GM12872 (cell line): ENCODE measurements around the gene MUC5AC.

Experiments used
- TF ChIP-seq, protein P1 (sequence below): IDR thresholded peaks from 3 replicates; pipeline ENCODE4 v1.5.1; 2011; ENCODE audit warnings: low read depth, mild to moderate bottlenecking, low read length, moderate library complexity; ENCODE audit not compliant: insufficient read depth

MUC5AC gene

DNA sequence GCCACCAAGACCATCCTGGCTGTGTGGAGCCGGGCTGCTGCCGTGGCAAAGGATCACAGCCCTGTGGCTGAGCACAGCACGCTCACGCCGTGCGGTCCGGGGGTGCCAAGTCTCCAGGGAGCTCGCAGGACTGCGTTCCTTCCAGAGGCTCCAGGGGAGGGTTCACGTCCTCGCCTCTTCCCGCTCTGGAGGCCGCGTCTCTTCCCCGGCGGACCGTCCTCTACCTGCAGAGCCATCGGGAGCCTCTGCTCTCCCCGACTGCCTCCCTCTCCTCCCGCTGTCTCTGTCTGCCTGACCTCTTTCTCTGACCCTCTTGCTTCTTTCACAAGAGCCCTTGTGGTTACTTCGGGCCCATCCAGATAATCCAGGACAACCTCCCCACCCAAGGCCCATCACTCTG, 11.4 kb upstream of the MUC5AC start:
- TF ChIP-seq, protein P1, sequence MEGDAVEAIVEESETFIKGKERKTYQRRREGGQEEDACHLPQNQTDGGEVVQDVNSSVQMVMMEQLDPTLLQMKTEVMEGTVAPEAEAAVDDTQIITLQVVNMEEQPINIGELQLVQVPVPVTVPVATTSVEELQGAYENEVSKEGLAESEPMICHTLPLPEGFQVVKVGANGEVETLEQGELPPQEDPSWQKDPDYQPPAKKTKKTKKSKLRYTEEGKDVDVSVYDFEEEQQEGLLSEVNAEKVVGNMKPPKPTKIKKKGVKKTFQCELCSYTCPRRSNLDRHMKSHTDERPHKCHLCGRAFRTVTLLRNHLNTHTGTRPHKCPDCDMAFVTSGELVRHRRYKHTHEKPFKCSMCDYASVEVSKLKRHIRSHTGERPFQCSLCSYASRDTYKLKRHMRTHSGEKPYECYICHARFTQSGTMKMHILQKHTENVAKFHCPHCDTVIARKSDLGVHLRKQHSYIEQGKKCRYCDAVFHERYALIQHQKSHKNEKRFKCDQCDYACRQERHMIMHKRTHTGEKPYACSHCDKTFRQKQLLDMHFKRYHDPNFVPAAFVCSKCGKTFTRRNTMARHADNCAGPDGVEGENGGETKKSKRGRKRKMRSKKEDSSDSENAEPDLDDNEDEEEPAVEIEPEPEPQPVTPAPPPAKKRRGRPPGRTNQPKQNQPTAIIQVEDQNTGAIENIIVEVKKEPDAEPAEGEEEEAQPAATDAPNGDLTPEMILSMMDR, result no peak

DNA sequence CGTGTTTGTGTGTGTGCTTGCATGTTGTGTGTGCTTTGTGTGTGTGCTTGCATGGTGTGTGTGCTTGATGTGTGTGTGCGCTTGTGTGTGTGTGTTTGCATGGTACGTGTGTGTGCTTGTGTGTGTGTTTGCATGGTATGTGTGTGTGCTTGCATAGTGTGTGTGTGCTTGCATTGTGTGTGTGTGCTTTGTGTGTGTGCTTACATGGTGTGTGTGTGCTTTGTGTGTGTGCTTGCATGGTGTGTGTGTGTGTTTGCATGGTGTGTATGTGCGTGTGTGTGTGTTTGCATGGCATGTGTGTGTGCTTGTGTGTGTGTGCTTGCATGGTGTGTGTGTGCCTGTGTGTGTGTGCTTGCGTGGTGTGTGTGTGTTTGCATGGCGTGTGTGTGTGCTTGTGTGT, 10.0 kb upstream of the MUC5AC start:
- TF ChIP-seq, protein P1, result no peak

DNA sequence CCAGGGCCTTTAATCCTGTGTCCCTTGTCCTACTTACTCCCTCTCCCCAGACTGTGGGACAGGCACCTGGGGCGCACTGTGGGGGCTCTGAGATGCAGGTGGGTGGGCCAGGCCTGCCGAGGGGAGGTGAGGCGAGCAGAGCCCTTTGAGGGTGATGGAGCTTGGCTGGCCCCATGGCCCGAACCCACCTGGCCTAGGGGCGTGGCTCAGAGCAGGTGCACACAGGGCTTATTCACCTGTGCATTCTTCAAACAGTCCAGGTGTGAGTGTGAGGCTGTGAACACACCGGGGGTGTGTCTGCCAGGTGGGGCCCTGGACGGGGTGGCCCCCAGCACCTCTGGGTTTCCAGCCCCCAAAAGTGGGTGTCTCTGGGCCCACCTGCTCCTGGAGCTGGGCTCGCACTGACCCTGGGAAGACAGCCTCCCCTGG, 9.0 kb upstream of the MUC5AC start:
- TF ChIP-seq, protein P1, result no peak

DNA sequence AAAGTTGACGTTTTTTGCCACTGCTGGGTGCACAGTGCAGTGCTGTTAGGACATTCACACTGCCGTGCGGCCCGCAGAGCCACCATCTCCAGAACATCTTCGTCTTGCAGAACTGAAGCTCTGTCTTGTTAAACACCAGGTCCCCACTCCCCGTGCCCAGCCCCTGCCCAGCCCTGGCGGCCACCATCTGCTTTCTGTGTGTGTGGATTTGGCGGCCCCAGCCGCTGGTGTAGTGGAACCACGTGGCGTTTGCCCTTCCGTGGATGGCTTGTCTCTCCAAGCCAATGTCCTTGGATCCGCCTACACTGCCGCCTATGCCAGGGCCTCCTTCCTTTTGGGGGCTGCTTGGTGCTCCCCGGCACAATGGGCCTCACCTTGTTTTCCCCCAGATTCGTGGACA, 8.2 kb upstream of the MUC5AC start:
- TF ChIP-seq, protein P1, result no peak

DNA sequence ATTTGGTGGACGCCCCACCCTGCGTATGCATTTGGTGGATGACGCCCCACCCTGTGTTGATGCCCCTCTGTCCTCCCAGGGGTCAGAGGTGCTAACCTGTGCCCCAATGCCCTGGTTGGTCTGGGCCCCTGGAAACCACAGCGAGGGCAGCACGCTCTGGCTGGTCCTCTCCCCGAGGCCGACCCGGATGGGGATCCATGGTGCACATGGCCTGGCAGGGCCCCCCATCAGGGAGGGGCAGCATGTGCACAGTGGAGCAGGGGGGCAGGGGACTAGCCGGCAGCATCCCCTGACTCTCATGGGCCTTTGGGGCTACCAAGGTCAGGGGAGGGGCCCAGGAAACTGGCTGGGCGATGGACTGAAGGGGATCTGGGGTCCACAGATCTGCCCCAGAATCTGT, 7.6 kb upstream of the MUC5AC start:
- TF ChIP-seq, protein P1, result no peak

DNA sequence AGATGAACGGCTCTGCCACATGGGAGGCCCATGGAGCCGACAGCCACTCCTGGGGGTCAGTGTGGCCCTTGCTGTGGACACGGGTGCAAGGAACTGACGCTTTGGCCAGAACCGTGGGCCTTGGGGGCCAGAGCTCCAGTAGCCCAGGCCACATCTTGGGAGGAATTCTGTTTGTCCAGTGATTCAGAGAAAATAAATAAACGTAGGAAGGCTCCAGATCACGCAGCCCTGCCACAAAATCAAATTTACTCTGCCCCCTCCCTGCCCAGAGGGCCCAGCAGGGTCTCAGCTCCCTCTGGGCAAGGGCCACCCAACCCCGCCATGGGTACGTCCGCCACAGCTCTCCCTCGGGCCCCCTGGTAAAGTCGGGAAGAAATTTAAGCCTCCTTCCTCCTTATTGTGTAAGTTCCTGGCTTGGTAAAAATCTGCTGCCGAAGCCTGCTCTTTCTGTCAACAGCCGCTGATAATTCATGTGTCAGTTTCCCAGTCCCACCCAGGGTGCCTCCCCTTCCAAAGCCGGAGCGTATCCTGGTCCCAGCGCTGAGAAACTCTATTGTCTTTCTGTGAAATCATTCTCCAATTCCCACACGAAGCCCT, 6.9 kb upstream of the MUC5AC start:
- TF ChIP-seq, protein P1, result no peak

DNA sequence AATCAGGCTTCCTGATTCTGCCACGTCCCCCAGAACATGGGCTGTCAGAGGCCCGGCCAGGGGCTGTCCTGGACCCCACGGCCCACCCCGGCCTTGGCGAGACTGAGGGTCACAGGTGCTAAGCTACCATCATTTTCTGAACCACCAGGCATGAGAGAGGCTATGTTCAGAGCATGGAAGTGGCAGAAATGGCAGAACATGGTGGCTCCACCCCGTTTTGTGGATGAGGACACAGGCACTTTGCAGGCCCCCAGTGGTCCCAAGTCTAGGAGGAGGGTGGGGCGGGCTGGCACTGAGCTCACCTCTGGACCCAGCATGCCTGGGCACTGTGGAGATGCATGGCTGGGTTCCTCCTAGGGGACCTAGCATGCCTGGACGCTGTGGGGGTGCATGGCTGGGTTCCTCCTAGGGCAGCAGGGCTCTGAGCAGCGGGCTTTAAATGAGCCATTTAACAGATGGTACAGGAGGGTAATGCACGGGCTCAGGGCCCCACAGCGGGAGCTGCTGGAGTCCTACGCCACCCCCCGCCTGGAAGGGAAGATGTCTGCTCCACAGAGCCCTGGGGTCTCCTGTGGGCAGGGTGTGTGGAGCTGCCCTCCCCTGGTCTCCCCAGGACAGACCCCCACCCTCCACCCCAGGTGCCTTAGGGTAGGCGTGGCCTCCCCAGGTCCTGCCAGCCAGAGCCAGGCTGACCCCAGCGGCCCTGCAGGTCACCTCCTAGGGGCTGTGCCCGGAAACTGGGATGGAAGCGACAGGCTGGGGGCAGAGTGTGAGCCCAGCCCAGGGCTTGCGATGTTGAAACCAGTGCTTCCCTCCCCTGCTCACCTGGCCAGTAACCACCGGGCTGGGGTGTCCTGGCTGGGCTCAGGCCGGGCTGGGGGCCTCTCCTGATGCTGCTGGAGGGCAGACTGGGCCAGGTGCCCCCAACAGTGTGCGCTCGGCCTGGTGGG, 6.1 kb upstream of the MUC5AC start:
- TF ChIP-seq, protein P1, result no peak
